Mesenchymal stem cell (in vitro differentiated cells and primary cell): Measurements from ENCODE around the gene CLDN11.

ENCODE experiments used
- DNase-seq: peaks from one replicate; pipeline ENCODE4 v3.0.0-alpha.2; 2013
- H2AFZ ChIP-seq: one replicate; pipeline ENCODE4 v1.6.1; 2013; ENCODE audit warnings: low read depth, mild to moderate bottlenecking, control low read depth, inconsistent platforms, low read length, moderate library complexity
- H2AK5ac ChIP-seq: 2 replicates; pipeline ENCODE4 v1.6.1; 2013; ENCODE audit warnings: low read length, moderate library complexity, mild to moderate bottlenecking, inconsistent platforms; ENCODE audit not compliant: severe bottlenecking
- H2BK120ac ChIP-seq: one replicate; pipeline ENCODE4 v1.6.1; 2013; ENCODE audit warnings: low read depth, mild to moderate bottlenecking, inconsistent platforms, low read length, moderate library complexity
- H2BK12ac ChIP-seq, 2 experiments: one replicate each; pipeline ENCODE4 v1.6.1; 2013; ENCODE audit warnings: inconsistent platforms in 2 of 2, low read length in 2 of 2, mild to moderate bottlenecking in 2 of 2, moderate library complexity in 2 of 2, control low read depth in 1 of 2
- H2BK15ac ChIP-seq: one replicate; pipeline ENCODE4 v1.6.1; 2013; ENCODE audit warnings: mild to moderate bottlenecking, low read depth, inconsistent platforms; ENCODE audit not compliant: poor library complexity, severe bottlenecking
- H2BK5ac ChIP-seq: 2 replicates; pipeline ENCODE4 v1.6.1; 2013; ENCODE audit warnings: low read depth, mild to moderate bottlenecking, low read length, control low read depth, inconsistent platforms; ENCODE audit not compliant: poor library complexity, severe bottlenecking
- H3K14ac ChIP-seq, 2 experiments: one replicate each; pipeline ENCODE4 v1.6.1; 2013; ENCODE audit warnings: inconsistent platforms in 2 of 2, low read length in 2 of 2, control low read depth in 1 of 2, mild to moderate bottlenecking in 1 of 2, moderate library complexity in 1 of 2
- H3K18ac ChIP-seq, 2 experiments: one replicate each; pipeline ENCODE4 v1.6.1; 2013; ENCODE audit warnings: inconsistent platforms in 2 of 2, low read length in 2 of 2, control low read depth in 1 of 2, low read depth in 1 of 2, mild to moderate bottlenecking in 1 of 2
- H3K23ac ChIP-seq, 2 experiments: one replicate each; pipeline ENCODE4 v1.6.1; 2013; ENCODE audit warnings: inconsistent platforms in 2 of 2, low read length in 2 of 2, mild to moderate bottlenecking in 2 of 2, moderate library complexity in 2 of 2, control low read depth in 1 of 2
- H3K27ac ChIP-seq: 2 replicates; pipeline ENCODE4 v1.5.1; 2013; ENCODE audit warnings: mild to moderate bottlenecking, moderate library complexity, low read length, control low read depth, inconsistent platforms; ENCODE audit not compliant: poor library complexity, severe bottlenecking
- H3K27me3 ChIP-seq, 2 experiments: 2 replicates each; pipeline versions ENCODE4 v1.6.1 to v1.7.0; 2013; ENCODE audit warnings: low read length in 2 of 2, mild to moderate bottlenecking in 2 of 2, moderate library complexity in 2 of 2, control low read depth in 1 of 2, inconsistent platforms in 1 of 2; ENCODE audit not compliant: control insufficient read depth in 1 of 2, insufficient read depth in 1 of 2
- H3K36me3 ChIP-seq, 2 experiments: 2 replicates each; pipeline versions ENCODE4 v1.6.1 to v1.7.0; 2013; ENCODE audit warnings: low read length in 2 of 2, control low read depth in 1 of 2, inconsistent platforms in 1 of 2, low read depth in 1 of 2, mild to moderate bottlenecking in 1 of 2; ENCODE audit not compliant: insufficient read depth in 2 of 2, control insufficient read depth in 1 of 2
- H3K4ac ChIP-seq, 2 experiments: one replicate each; pipeline ENCODE4 v1.6.1; 2013; ENCODE audit warnings: inconsistent platforms in 2 of 2, low read length in 2 of 2, mild to moderate bottlenecking in 2 of 2, moderate library complexity in 2 of 2, control low read depth in 1 of 2, low read depth in 1 of 2
- H3K4me1 ChIP-seq: 2 replicates; pipeline ENCODE4 v1.6.1; 2013; ENCODE audit warnings: low read depth, low read length, control low read depth; ENCODE audit not compliant: control insufficient read depth, insufficient read depth
- H3K4me2 ChIP-seq: 2 replicates; pipeline ENCODE4 v1.6.1; 2013; ENCODE audit warnings: low read length, mild to moderate bottlenecking, inconsistent platforms; ENCODE audit not compliant: poor library complexity, severe bottlenecking
- H3K4me3 ChIP-seq, 2 experiments: 2 replicates each; pipeline versions ENCODE4 v1.5.1 to v1.7.0; 2013; ENCODE audit warnings: low read length in 2 of 2, mild to moderate bottlenecking in 2 of 2, control low read depth in 1 of 2, low read depth in 1 of 2; ENCODE audit not compliant: insufficient read depth in 1 of 2
- H3K79me1 ChIP-seq: replicated peaks from 2 replicates; pipeline ENCODE4 v1.6.1; 2013; ENCODE audit warnings: mild to moderate bottlenecking, control low read depth, low read length, inconsistent platforms; ENCODE audit not compliant: poor library complexity, severe bottlenecking
- H3K9ac ChIP-seq: 2 replicates; pipeline ENCODE4 v1.7.0; 2013; ENCODE audit warnings: mild to moderate bottlenecking, low read length, moderate library complexity
- H3K9me3 ChIP-seq: 2 replicates; pipeline ENCODE4 v1.7.0; 2013; ENCODE audit warnings: mild to moderate bottlenecking, low read length; ENCODE audit not compliant: control insufficient read depth
- H4K8ac ChIP-seq: one replicate; pipeline ENCODE4 v1.6.1; 2013; ENCODE audit warnings: inconsistent platforms, mild to moderate bottlenecking, low read length, moderate library complexity
- H4K91ac ChIP-seq: one replicate; pipeline ENCODE4 v1.6.1; 2013; ENCODE audit warnings: mild to moderate bottlenecking, low read length, inconsistent platforms
- WGBS: methylation state at CpG from one replicate; pipeline ENCODE4 v1.1.7; 2013; ENCODE audit warnings: mixed read lengths; 5-methylcytosine and 5-hydroxymethylcytosine counted together

Gene CLDN11

GRCh38 chr3:170477395-170477794, 58.7 kb downstream of the CLDN11 start:
- no peak overlapping the region for H3K14ac ChIP-seq
- H2AFZ ChIP-seq: no peak overlapping the region
- DNase-seq: no peak
- H3K23ac ChIP-seq: no peak overlapping the region
- H3K27me3 ChIP-seq: no peaks in the 10 kb centered on the region
- H3K27ac ChIP-seq: no peak overlapping the region
- no peak overlapping the region for H3K18ac ChIP-seq
- no peak overlapping the region for H3K9ac ChIP-seq
- no peak overlapping the region for H3K4ac ChIP-seq
- no peaks in the 10 kb centered on the region for H3K79me1 ChIP-seq
- H3K36me3 ChIP-seq: peaks cover 0 to 29% of the 10 kb centered on the region in 2 experiments
- no peak overlapping the region for H3K4me3 ChIP-seq
- no peaks in the 10 kb centered on the region for H3K9me3 ChIP-seq
- no peak overlapping the region for H2BK15ac ChIP-seq
- no peak overlapping the region for H2BK120ac ChIP-seq
- H4K8ac ChIP-seq: no peak overlapping the region
- H2BK5ac ChIP-seq: no peak overlapping the region
- H3K4me1 ChIP-seq: peaks cover 8% of the 10 kb centered on the region
- H3K4me2 ChIP-seq: no peak overlapping the region
- WGBS: no CpG with 5 or more reads among the region's 2 CpGs
- H4K91ac ChIP-seq: no peak overlapping the region
- H2BK12ac ChIP-seq: no peak overlapping the region
- no peak overlapping the region for H2AK5ac ChIP-seq

DNA sequence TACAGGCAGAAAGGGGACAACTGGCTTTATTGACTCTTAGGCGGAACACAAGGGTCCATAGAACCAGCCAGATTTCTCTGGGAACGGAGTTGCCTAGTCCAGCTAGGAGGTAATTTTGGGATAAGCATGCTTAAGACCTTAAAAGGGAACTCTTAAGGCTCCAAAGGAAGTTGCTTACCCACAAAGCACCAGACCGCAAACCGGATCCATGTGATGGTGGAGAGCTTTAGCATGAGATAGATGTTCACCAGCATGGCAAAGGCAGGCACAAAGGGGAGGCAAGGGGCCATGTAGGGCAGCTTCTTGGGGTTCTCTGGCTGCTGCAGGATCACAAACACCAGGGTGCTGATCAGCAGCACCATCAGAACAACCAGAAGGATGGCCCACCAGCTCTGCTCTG, 61.4 kb downstream of the CLDN11 start:
- Histone ChIP-seq H3K27me3 (no peaks in the 10 kb centered on the region), H3K4me3 (no peak overlapping the region), H2BK15ac (no peak overlapping the region), H3K9me3 (no peaks in the 10 kb centered on the region), H3K4me1 (peaks cover 6% of the 10 kb centered on the region), H2BK12ac (no peak overlapping the region), H3K9ac (no peak overlapping the region), H3K36me3 (peaks cover 0 to 54% of the 10 kb centered on the region in 2 experiments), H2BK120ac (no peak overlapping the region), H3K4me2 (no peak overlapping the region), H2AFZ (no peak overlapping the region), H3K14ac (no peak overlapping the region), H3K27ac (no peak overlapping the region), H3K23ac (no peak overlapping the region), H4K91ac (no peak overlapping the region), H3K18ac (no peak overlapping the region), H2BK5ac (no peak overlapping the region), H2AK5ac (no peak overlapping the region), H4K8ac (no peak overlapping the region), H3K79me1 (no peaks in the 10 kb centered on the region), H3K4ac (no peak overlapping the region)
- DNase-seq: no peak
- WGBS: 98% methylated on average over 4 of the region's 4 CpGs

- Histone ChIP-seq H3K9ac (no peak overlapping the region), H2BK12ac (no peak overlapping the region), H2AK5ac (no peak overlapping the region), H2AFZ (no peak overlapping the region), H3K4me2 (no peak overlapping the region), H3K4me1 (peaks cover 1% of the 10 kb centered on the region), H3K36me3 (peaks cover 3 to 63% of the 10 kb centered on the region in 2 experiments), H3K18ac (no peak overlapping the region), H2BK120ac (no peak overlapping the region), H2BK15ac (no peak overlapping the region), H3K23ac (no peak overlapping the region), H3K27ac (no peak overlapping the region), H3K4me3 (no peak overlapping the region), H3K14ac (no peak overlapping the region), H3K9me3 (no peaks in the 10 kb centered on the region), H2BK5ac (no peak overlapping the region), H3K4ac (no peak overlapping the region), H3K27me3 (peaks cover 0 to 8% of the 10 kb centered on the region in 2 experiments), H4K8ac (no peak overlapping the region), H4K91ac (no peak overlapping the region), H3K79me1 (no peaks in the 10 kb centered on the region)
- 82% methylated on average over 4 of the region's 4 CpGs for WGBS
- DNase-seq: no peak
These were observed 63.5 kb downstream of the CLDN11 start for GRCh38 chr3:170482199-170482598.

DNA sequence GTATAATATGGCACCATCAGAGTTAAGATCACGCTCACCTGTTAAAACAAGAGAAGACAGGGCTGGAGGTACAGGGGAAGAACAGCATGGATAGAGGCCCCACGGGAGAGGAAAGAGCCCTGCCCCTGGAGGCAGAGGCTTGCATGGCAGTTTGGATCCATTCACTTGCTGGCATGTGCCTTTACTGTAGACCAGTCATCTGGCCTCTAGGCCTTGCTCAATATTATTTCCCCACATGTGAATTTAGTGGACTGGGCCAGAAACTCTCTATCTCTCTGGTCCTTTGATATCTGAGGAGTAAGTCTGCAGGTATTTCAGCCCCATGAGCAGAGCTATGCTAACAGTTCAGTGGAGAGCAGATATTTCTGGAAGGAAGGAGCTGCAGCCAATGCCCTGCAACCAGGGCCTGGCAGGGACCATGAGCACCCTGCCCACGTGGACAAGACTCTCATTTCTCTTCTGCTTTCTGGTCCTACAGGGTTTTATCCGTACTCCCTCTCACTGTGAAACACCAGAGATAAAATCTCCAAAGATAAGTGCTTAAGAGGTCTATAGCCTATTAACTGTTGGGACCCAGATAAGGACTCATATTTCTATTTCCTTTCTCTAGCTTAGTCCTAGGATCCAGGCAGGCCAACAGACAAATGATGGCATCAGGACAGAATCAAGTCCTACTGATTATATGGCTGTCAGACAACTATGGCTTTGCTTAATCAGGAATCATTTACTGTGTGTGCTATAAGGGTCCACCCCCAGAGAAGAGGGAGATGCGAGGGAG, 65.0 kb downstream of the CLDN11 start:
- no peak for DNase-seq
- WGBS: 62% methylated on average over 4 of the region's 5 CpGs

More for the DNA sequence above, 65.0 kb downstream of the CLDN11 start:
- no peak overlapping the region for H3K27ac ChIP-seq
- no peaks in the 10 kb centered on the region for H3K9me3 ChIP-seq
- H2AFZ ChIP-seq: no peak overlapping the region
- H4K8ac ChIP-seq: peak overlapping the region; percentile 0
- peaks cover 0 to 8% of the 10 kb centered on the region in 2 experiments for H3K27me3 ChIP-seq
- no peak overlapping the region for H3K14ac ChIP-seq
- no peak overlapping the region for H3K4me3 ChIP-seq
- H3K4me2 ChIP-seq: no peak overlapping the region
- H3K9ac ChIP-seq: no peak overlapping the region
- no peak overlapping the region for H2AK5ac ChIP-seq
- no peaks in the 10 kb centered on the region for H3K79me1 ChIP-seq
- H4K91ac ChIP-seq: no peak overlapping the region
- H2BK120ac ChIP-seq: no peak overlapping the region
- no peak overlapping the region for H2BK15ac ChIP-seq
- H3K4me1 ChIP-seq: peaks cover 1% of the 10 kb centered on the region
- no peak overlapping the region for H3K18ac ChIP-seq
- H3K36me3 ChIP-seq: peaks cover 3 to 63% of the 10 kb centered on the region in 2 experiments
- no peak overlapping the region for H3K4ac ChIP-seq
- no peak overlapping the region for H2BK5ac ChIP-seq
- no peak overlapping the region for H2BK12ac ChIP-seq
- no peak overlapping the region for H3K23ac ChIP-seq
